HepG2 (cell line): ENCODE data around the gene GDI1. TPM values are rescaled to one million over a fixed set of nuclear protein-coding genes. Genes with fewer than 3 reads are reported as not detected.

Experiments
- ATAC-seq: fragments of 200-7000 bp; cut with Tn5 transposase; 3 replicates; pipeline ENCODE4 v1.9.1; 2020; ENCODE audit warnings: mild to moderate bottlenecking, moderate library complexity
- BruUV-seq: library from RNA; stranded (reverse); fragments of 400-500 nt; replicated peaks from 2 replicates; lab custom pipeline; 2021; lab: Mats Ljungman, UMichigan
- CTCF ChIA-PET: fragments of 300-600 bp; formaldehyde crosslinking; extraction: SDS; loops from one replicate; lab custom pipeline; 2021; ENCODE audit warnings: low total read pairs, inconsistent platforms, low intra/inter-chr PET ratio; lab: Yijun Ruan, JAX
- POLR2A ChIA-PET: fragments of 350-600 bp; sonication (Branson Sonifier 250); formaldehyde crosslinking; loops from one replicate; lab custom pipeline; 2020; ENCODE audit warnings: antibody characterized with exemption, inconsistent platforms; lab: Yijun Ruan, JAX
- DNase-seq: peaks from one replicate; pipeline ENCODE4 v3.0.0-alpha.2; 2015; ENCODE audit warnings: low spot score
- FAIRE-seq: peaks from 3 replicates; lab custom pipeline; 2011; peaks lifted over from hg19 to GRCh38; lab: Jason Lieb, UNC
- H2AFZ ChIP-seq: one replicate; pipeline ENCODE4 v1.6.1; 2011; ENCODE audit warnings: low read length, inconsistent platforms
- H3K27ac ChIP-seq: fragments of 300-600 bp; 3 replicates; pipeline ENCODE4 v1.8.0; 2011; ENCODE audit warnings: mixed run types, mild to moderate bottlenecking, mixed read lengths, low read length, inconsistent platforms; ENCODE audit not compliant: insufficient read depth; ENCODE audit errors: extremely low read length
- H3K27me3 ChIP-seq, 2 experiments: fragments of 200-600 bp in 1 of 2; 2 replicates in 1 of 2; 3 replicates in 1 of 2; pipeline versions ENCODE4 v1.6.0 to v1.8.0; 2011; ENCODE audit warnings: low read length in 2 of 2, mild to moderate bottlenecking in 2 of 2, moderate library complexity in 2 of 2, inconsistent platforms in 1 of 2; ENCODE audit not compliant: insufficient read depth in 2 of 2, control insufficient read depth in 1 of 2
- H3K36me3 ChIP-seq, 2 experiments: fragments of 200-600 bp in 1 of 2; replicated peaks in 1 of 2; 2 replicates in 1 of 2; 3 replicates in 1 of 2; pipeline versions ENCODE4 v1.5.1 to v1.8.0; 2011; ENCODE audit warnings: low read length in 2 of 2, inconsistent platforms in 1 of 2; ENCODE audit not compliant: insufficient read depth in 2 of 2, control insufficient read depth in 1 of 2
- H3K4me1 ChIP-seq: 2 replicates; pipeline ENCODE4 v1.5.1; 2012; ENCODE audit warnings: low read length, inconsistent platforms; ENCODE audit not compliant: insufficient read depth
- H3K4me2 ChIP-seq: 2 replicates; pipeline ENCODE4 v1.6.0; 2011; ENCODE audit warnings: low read depth, low read length, inconsistent platforms
- H3K4me3 ChIP-seq, 3 experiments: fragments of 200-600 bp in 1 of 3; sonication (generic), shearing (Covaris generic) in 1 of 3; replicated peaks in 1 of 3; 2 replicates each; pipeline ENCODE4 v1.5.1; 2011 to 2016; ENCODE audit warnings: low read length in 3 of 3, inconsistent platforms in 2 of 3, low read depth in 2 of 3, mild to moderate bottlenecking in 2 of 3, control low read depth in 1 of 3, mixed read lengths in 1 of 3; ENCODE audit not compliant: insufficient read depth in 1 of 3
- H3K79me2 ChIP-seq: one replicate; pipeline ENCODE4 v1.6.1; 2011; ENCODE audit warnings: low read length, inconsistent platforms; ENCODE audit not compliant: insufficient read depth
- H3K9ac ChIP-seq: 2 replicates; pipeline ENCODE4 v1.6.0; 2011; ENCODE audit warnings: mild to moderate bottlenecking, low read depth, low read length, inconsistent platforms; ENCODE audit not compliant: insufficient read depth
- H3K9me3 ChIP-seq: 2 replicates; pipeline ENCODE4 v1.5.1; 2012; ENCODE audit warnings: mild to moderate bottlenecking, low read length
- H4K20me1 ChIP-seq: 2 replicates; pipeline ENCODE4 v1.6.0; 2011; ENCODE audit warnings: inconsistent platforms, mild to moderate bottlenecking, low read length, moderate library complexity; ENCODE audit not compliant: insufficient read depth
- BCL6 ChIP-seq: IDR thresholded peaks from 2 replicates; pipeline ENCODE4 v1.6.1; 2016; ENCODE audit warnings: missing genetic modification reagents, missing compliant biosample characterization
- HES4 ChIP-seq: sonication (generic); formaldehyde crosslinking; IDR thresholded peaks from 2 replicates; pipeline ENCODE4 v1.9.0; 2021; ENCODE audit warnings: mild to moderate bottlenecking, missing genetic modification reagents, borderline replicate concordance
- KLF9 ChIP-seq: IDR thresholded peaks from 2 replicates; pipeline ENCODE4 v1.6.1; 2016; ENCODE audit warnings: low read depth
- NFIB ChIP-seq: sonication (generic); formaldehyde crosslinking; IDR thresholded peaks from 2 replicates; pipeline ENCODE4 v1.9.0; 2021; ENCODE audit warnings: missing genetic modification reagents, mild to moderate bottlenecking, borderline replicate concordance
- SIN3A ChIP-seq: IDR thresholded peaks from 2 replicates; pipeline ENCODE4 v1.6.1; 2011; ENCODE audit warnings: low read depth, mild to moderate bottlenecking, control low read depth, low read length, borderline replicate concordance
- SMARCC2 ChIP-seq: fragments of 450-650 bp; IDR thresholded peaks from 2 replicates; pipeline ENCODE4 v1.6.1; 2017; ENCODE audit warnings: antibody characterized with exemption, mild to moderate bottlenecking
- WGBS: methylation state at CpG from one replicate; pipeline ENCODE4 v1.1.6; 2017; ENCODE audit warnings: low lambda C conversion rate; 5-methylcytosine and 5-hydroxymethylcytosine counted together
- in situ Hi-C: cut with HindIII; loops from 2 replicates; pipeline ENCODE4 v1.10.0; 2017; ENCODE audit warnings: low pct_unique_long_range_greater_than_20kb; ENCODE audit not compliant: extremely low pct_ligation_motif_present
- intact Hi-C: fragments of 100-400 bp; cut with micrococcal nuclease; formaldehyde crosslinking; loops from one replicate; pipeline ENCODE4 v1.10.0; 2022; ENCODE audit not compliant: unreplicated experiment
- polyA plus RNA-seq, 8 experiments: library from polyadenylated mRNA; depleted of rRNA in 3 of 8; stranded (reverse) in 7 of 8; unstranded in 1 of 8; fragments of >200 nt; fragmentation: Illumina TruSeq in 4 of 8; extraction: Trizol in 4 of 8; gene quantifications; 2 replicates each; pipeline versions ENCODE4 v1.2.1 to v1.2.3, GENCODE V29; 2011 to 2016; ENCODE audit warnings: low read depth in 4 of 8, missing spikeins in 1 of 8, mixed read lengths in 1 of 8; ENCODE audit not compliant: insufficient read depth in 1 of 8
- total RNA-seq, 5 experiments: library from RNA; depleted of rRNA; stranded (reverse); fragments of >200 nt; fragmentation: Illumina TruSeq; extraction: Trizol; gene quantifications; 2 replicates each; pipeline ENCODE4 v1.2.3, GENCODE V29; 2016; ENCODE audit warnings: low read depth in 1 of 5
- TF ChIP-seq, protein P1 (sequence below): sonication (generic); formaldehyde crosslinking; IDR thresholded peaks from 2 replicates; pipeline ENCODE4 v1.5.0; 2020; ENCODE audit warnings: missing genetic modification reagents, mild to moderate bottlenecking, borderline replicate concordance
- TF ChIP-seq, protein P2 (sequence below): sonication (generic); formaldehyde crosslinking; IDR thresholded peaks from 2 replicates; pipeline ENCODE4 v1.5.1; 2020; ENCODE audit warnings: mild to moderate bottlenecking, missing genetic modification reagents, borderline replicate concordance

The GDI1 gene
- total and polyA plus RNA-seq, 2 of the 13 experiments (the other 11 are each of a cell fraction or from before 2014, with no cell fraction given), result 17.4 to 105 TPM

DNA sequence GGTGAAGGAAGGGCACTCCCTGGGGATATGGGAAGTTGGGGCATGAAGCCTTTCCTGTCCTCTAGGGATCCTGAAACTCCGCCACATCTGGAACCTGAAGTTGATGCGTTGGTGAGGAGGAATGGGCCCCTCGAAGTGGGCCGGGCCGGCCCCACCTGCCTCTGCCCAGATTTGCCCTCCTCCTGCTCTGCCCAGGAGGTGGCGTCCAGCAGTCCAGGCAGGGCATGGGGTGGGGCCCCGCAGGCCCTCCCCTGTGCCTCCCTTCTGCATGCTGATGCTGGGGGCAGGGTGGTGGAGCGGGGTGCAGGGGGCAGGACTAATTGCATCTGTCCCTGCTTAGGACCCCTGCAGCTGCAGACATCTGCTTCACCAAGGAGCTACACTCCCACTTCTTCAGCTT, 23.8 kb upstream of the GDI1 start:
- ChIA-PET CTCF (no interaction called here), POLR2A (no interaction called here)
- Histone ChIP-seq H3K27ac (no peak overlapping the region), H2AFZ (no peak overlapping the region), H3K9me3 (no peaks in the 10 kb centered on the region), H3K79me2 (no peaks in the 10 kb centered on the region), H3K9ac (no peak overlapping the region), H4K20me1 (no peaks in the 10 kb centered on the region), H3K4me1 (peaks cover 24% of the 10 kb centered on the region), H3K4me3 (no peak overlapping the region), H3K27me3 (no peaks in the 10 kb centered on the region), H3K36me3 (0 out of 5 replicates have a peak, but pooled peaks cover 0 to 4% of the 10 kb centered on the region in 2 experiments), H3K4me2 (no peak overlapping the region)
- no CpG with 5 or more reads among the region's 8 CpGs for WGBS
- no TSS peak for BruUV-seq
- TF ChIP-seq, protein P1, sequence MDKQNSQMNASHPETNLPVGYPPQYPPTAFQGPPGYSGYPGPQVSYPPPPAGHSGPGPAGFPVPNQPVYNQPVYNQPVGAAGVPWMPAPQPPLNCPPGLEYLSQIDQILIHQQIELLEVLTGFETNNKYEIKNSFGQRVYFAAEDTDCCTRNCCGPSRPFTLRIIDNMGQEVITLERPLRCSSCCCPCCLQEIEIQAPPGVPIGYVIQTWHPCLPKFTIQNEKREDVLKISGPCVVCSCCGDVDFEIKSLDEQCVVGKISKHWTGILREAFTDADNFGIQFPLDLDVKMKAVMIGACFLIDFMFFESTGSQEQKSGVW (CRISPR knock-in tag), result no peak
- no peak for TF ChIP-seq HES4 (CRISPR knock-in tag)
- TF ChIP-seq BCL6 (CRISPR knock-in tag), result no peak
- TF ChIP-seq KLF9 (CRISPR knock-in tag), result no peak
- TF ChIP-seq NFIB (CRISPR knock-in tag), result no peak
- no peak for TF ChIP-seq SIN3A
- TF ChIP-seq, protein P2, sequence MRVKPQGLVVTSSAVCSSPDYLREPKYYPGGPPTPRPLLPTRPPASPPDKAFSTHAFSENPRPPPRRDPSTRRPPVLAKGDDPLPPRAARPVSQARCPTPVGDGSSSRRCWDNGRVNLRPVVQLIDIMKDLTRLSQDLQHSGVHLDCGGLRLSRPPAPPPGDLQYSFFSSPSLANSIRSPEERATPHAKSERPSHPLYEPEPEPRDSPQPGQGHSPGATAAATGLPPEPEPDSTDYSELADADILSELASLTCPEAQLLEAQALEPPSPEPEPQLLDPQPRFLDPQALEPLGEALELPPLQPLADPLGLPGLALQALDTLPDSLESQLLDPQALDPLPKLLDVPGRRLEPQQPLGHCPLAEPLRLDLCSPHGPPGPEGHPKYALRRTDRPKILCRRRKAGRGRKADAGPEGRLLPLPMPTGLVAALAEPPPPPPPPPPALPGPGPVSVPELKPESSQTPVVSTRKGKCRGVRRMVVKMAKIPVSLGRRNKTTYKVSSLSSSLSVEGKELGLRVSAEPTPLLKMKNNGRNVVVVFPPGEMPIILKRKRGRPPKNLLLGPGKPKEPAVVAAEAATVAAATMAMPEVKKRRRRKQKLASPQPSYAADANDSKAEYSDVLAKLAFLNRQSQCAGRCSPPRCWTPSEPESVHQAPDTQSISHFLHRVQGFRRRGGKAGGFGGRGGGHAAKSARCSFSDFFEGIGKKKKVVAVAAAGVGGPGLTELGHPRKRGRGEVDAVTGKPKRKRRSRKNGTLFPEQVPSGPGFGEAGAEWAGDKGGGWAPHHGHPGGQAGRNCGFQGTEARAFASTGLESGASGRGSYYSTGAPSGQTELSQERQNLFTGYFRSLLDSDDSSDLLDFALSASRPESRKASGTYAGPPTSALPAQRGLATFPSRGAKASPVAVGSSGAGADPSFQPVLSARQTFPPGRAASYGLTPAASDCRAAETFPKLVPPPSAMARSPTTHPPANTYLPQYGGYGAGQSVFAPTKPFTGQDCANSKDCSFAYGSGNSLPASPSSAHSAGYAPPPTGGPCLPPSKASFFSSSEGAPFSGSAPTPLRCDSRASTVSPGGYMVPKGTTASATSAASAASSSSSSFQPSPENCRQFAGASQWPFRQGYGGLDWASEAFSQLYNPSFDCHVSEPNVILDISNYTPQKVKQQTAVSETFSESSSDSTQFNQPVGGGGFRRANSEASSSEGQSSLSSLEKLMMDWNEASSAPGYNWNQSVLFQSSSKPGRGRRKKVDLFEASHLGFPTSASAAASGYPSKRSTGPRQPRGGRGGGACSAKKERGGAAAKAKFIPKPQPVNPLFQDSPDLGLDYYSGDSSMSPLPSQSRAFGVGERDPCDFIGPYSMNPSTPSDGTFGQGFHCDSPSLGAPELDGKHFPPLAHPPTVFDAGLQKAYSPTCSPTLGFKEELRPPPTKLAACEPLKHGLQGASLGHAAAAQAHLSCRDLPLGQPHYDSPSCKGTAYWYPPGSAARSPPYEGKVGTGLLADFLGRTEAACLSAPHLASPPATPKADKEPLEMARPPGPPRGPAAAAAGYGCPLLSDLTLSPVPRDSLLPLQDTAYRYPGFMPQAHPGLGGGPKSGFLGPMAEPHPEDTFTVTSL (CRISPR knock-in tag), result no peak
- no peak for TF ChIP-seq SMARCC2
- ATAC-seq, result no peak
- no peak for DNase-seq
- intact Hi-C loops (no loop called here), in situ Hi-C loops (loop anchor here (25.0 kb wide), 1 partner anchor 124 kb away; the partner anchor contains the start of genes G6PD and IKBKG)
- FAIRE-seq, result no peak
